ENCODE data around the gene HMX3.

Gene HMX3

DNA sequence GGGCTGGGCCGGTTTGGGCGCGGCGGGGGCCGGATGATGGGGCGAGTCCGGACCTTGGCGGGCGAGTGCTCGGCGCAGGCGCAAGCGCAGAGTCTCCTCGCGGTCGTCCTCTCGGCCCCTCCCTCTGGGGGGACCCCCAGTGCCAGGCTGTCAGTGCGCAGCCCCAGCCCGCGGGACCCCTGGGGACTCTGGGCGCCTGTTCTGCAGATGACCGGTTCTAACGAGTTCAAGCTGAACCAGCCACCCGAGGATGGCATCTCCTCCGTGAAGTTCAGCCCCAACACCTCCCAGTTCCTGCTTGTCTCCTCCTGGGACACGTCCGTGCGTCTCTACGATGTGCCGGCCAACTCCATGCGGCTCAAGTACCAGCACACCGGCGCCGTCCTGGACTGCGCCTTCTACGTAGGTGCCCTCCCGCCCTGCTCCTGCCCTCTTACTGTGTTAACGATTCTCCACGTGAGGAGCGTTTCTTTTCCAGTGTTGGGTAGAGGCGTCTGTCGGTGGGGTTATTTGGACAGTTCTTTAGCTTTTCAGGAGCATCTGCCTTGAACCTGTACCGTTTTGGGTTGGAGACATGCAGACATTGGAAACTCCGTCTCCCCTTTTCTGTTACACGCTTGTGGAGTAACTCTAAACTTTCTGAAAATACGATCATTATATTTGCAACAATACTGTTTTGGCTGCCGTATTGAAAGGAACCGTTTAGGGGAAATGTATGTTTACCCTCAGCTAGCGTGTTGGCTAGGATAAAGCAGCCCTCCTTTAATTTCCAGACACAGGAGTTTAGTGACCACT, 19.1 kb downstream of the HMX3 start:
- peak overlapping the region; percentile 95 for H3K9ac ChIP-seq
- no peaks in the 10 kb centered on the region for H3K27me3 ChIP-seq (ENCODE audit: insufficient read depth, low read depth)
- H3K4me2 ChIP-seq = peak overlapping the region; percentile 65
- peak overlapping the region; percentile 35; the same call in 1 of the 2 replicates for H2AFZ ChIP-seq (ENCODE audit: low read depth)
- no peak overlapping the region for H3K4me3 ChIP-seq (IDR thresholded peaks at IDR 0.05; ENCODE audit: insufficient read depth, low read depth, low read length)
- peaks cover 48% of the 10 kb centered on the region for H3K4me1 ChIP-seq (ENCODE audit: low read depth, poor library complexity, severe bottlenecking)
- no peak for TF ChIP-seq CTCF (conservative IDR thresholded peaks at IDR 0.05; ENCODE audit: low read depth, low read length)
- peak overlapping the region; percentile 84 for H3K27ac ChIP-seq
- H4K20me1 ChIP-seq (ENCODE audit: insufficient read depth) = peaks cover 21% of the 10 kb centered on the region
- H3K36me3 ChIP-seq (ENCODE audit: insufficient read depth) = peaks cover 11% of the 10 kb centered on the region; the same call in 1 of the 2 replicates
- H3K79me2 ChIP-seq (ENCODE audit: insufficient read depth, low read depth) = peaks cover 57% of the 10 kb centered on the region

DNA sequence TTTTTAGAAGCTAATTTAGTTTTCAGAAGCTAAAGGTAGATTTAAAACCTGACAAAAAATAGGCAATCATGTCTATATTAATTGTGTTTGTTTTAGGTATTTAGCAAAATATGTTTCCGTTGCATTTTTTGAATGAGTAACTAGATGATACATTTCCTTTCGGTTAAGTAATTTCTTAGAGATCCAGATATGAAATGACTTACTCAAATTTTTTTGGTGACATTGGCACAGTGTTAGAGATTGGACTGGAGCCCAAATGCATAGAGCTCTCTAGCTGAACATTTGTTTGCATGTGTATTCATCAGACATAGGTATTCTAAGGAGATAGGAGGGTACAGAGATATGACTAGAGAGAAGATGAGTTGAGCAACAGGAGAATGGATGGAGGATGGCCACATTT, 20.3 kb downstream of the HMX3 start:
- Histone ChIP-seq H3K4me2 (peak overlapping the region; percentile 65), H3K9ac (peak overlapping the region; percentile 95; the same call in 1 of the 2 replicates), H3K4me1 (ENCODE audit: low read depth, poor library complexity, severe bottlenecking) (peaks cover 48% of the 10 kb centered on the region), H3K79me2 (ENCODE audit: insufficient read depth, low read depth) (peaks cover 69% of the 10 kb centered on the region), H3K4me3 (IDR thresholded peaks at IDR 0.05; ENCODE audit: insufficient read depth, low read depth, low read length) (no peak overlapping the region), H3K27ac (no peak overlapping the region), H3K36me3 (ENCODE audit: insufficient read depth) (peaks cover 18% of the 10 kb centered on the region; the same call in 1 of the 2 replicates), H2AFZ (ENCODE audit: low read depth) (no peak overlapping the region), H4K20me1 (ENCODE audit: insufficient read depth) (peaks cover 21% of the 10 kb centered on the region), H3K27me3 (ENCODE audit: insufficient read depth, low read depth) (no peaks in the 10 kb centered on the region)
- TF ChIP-seq CTCF (conservative IDR thresholded peaks at IDR 0.05; ENCODE audit: low read depth, low read length) = no peak

GRCh38 chr10:123157210-123157609, 21.4 kb downstream of the HMX3 start:
- Histone ChIP-seq H3K9ac (no peak overlapping the region), H3K4me2 (peak overlapping the region; percentile 22; the same call in 1 of the 2 replicates), H3K4me3 (IDR thresholded peaks at IDR 0.05; ENCODE audit: insufficient read depth, low read depth, low read length) (no peak overlapping the region), H3K79me2 (ENCODE audit: insufficient read depth, low read depth) (peaks cover 74% of the 10 kb centered on the region), H2AFZ (ENCODE audit: low read depth) (no peak overlapping the region), H3K27me3 (ENCODE audit: insufficient read depth, low read depth) (no peaks in the 10 kb centered on the region), H3K4me1 (ENCODE audit: low read depth, poor library complexity, severe bottlenecking) (peaks cover 48% of the 10 kb centered on the region), H3K27ac (no peak overlapping the region), H4K20me1 (ENCODE audit: insufficient read depth) (peaks cover 21% of the 10 kb centered on the region), H3K36me3 (ENCODE audit: insufficient read depth) (peaks cover 20% of the 10 kb centered on the region; the same call in 1 of the 2 replicates)
- no peak for TF ChIP-seq CTCF (conservative IDR thresholded peaks at IDR 0.05; ENCODE audit: low read depth, low read length)

DNA sequence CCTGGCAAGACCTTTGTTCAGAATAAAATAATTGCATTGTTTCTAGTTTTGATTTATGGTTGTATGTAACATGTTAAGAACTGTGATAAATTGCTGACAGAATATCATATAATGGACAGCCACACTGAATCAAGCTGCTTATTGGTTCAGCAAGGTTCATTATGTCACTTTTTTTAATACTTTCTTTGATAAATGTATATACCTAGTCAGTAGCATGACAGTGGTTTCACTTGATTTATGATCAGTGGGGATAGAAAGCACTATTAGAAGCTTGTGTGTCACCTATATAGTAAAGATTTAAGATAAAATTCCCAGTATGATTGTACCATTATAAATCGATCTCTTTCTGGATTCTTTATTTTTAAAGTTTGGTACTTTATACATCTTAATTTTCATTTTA, 22.9 kb downstream of the HMX3 start:
- peaks cover 31% of the 10 kb centered on the region for H3K36me3 ChIP-seq (ENCODE audit: insufficient read depth)
- no peak overlapping the region for H3K27ac ChIP-seq
- H3K4me2 ChIP-seq = peak overlapping the region; percentile 22; the same call in 1 of the 2 replicates
- H3K9ac ChIP-seq = no peak overlapping the region
- H4K20me1 ChIP-seq (ENCODE audit: insufficient read depth) = peaks cover 21% of the 10 kb centered on the region
- peaks cover 43% of the 10 kb centered on the region for H3K4me1 ChIP-seq (ENCODE audit: low read depth, poor library complexity, severe bottlenecking)
- no peak overlapping the region for H2AFZ ChIP-seq (ENCODE audit: low read depth)
- H3K4me3 ChIP-seq (IDR thresholded peaks at IDR 0.05; ENCODE audit: insufficient read depth, low read depth, low read length) = no peak overlapping the region
- H3K79me2 ChIP-seq (ENCODE audit: insufficient read depth, low read depth) = peaks cover 74% of the 10 kb centered on the region
- H3K27me3 ChIP-seq (ENCODE audit: insufficient read depth, low read depth) = no peaks in the 10 kb centered on the region
- no peak for TF ChIP-seq CTCF (conservative IDR thresholded peaks at IDR 0.05; ENCODE audit: low read depth, low read length)
